ENCODE results near the gene SMG7. TPM values are rescaled to one million over a fixed set of nuclear protein-coding genes. Genes with fewer than 3 reads are reported as not detected.

SMG7 gene
- total RNA-seq, 1 experiment from 2014 or later, result 65.2 TPM

DNA sequence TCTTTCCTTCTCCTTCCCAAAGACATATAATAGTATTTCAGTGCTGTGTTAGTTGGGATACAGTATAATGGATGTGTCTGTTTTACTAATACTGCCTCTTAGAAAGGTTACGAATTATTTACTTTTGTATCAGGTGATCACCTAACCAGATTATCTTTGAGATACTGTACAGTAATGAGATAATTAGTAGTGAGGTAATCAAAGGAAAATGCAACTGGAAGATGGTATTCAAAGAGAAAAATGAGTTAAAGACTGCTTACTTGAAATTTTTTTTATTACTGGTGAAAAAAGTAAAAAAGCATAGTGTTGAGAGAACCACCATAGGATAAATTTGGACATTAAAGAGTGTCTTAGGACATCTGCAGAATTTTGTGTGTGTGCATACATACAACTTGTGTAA lies 10.9 kb downstream of the SMG7 start:
- intact Hi-C loops (cut with micrococcal nuclease; ENCODE audit: unreplicated experiment), result no loop called here
- TF ChIP-seq TCF7L2 (IDR thresholded peaks at IDR 0.05; ENCODE audit: low read depth, low read length), result no peak
- no peak for TF ChIP-seq SIN3A (IDR thresholded peaks at IDR 0.05; ENCODE audit: borderline replicate concordance, insufficient read depth, low read depth, low read length)
- TF ChIP-seq, protein P1, sequence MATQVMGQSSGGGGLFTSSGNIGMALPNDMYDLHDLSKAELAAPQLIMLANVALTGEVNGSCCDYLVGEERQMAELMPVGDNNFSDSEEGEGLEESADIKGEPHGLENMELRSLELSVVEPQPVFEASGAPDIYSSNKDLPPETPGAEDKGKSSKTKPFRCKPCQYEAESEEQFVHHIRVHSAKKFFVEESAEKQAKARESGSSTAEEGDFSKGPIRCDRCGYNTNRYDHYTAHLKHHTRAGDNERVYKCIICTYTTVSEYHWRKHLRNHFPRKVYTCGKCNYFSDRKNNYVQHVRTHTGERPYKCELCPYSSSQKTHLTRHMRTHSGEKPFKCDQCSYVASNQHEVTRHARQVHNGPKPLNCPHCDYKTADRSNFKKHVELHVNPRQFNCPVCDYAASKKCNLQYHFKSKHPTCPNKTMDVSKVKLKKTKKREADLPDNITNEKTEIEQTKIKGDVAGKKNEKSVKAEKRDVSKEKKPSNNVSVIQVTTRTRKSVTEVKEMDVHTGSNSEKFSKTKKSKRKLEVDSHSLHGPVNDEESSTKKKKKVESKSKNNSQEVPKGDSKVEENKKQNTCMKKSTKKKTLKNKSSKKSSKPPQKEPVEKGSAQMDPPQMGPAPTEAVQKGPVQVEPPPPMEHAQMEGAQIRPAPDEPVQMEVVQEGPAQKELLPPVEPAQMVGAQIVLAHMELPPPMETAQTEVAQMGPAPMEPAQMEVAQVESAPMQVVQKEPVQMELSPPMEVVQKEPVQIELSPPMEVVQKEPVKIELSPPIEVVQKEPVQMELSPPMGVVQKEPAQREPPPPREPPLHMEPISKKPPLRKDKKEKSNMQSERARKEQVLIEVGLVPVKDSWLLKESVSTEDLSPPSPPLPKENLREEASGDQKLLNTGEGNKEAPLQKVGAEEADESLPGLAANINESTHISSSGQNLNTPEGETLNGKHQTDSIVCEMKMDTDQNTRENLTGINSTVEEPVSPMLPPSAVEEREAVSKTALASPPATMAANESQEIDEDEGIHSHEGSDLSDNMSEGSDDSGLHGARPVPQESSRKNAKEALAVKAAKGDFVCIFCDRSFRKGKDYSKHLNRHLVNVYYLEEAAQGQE (IDR thresholded peaks at IDR 0.05; ENCODE audit: insufficient read depth in 1 of 2, low read depth in 2 of 2, low read length in 1 of 2), result no peak
- no peak for TF ChIP-seq POLR2AphosphoS5 (IDR thresholded peaks at IDR 0.05; ENCODE audit: low read depth, low read length)
- TF ChIP-seq, protein P2, sequence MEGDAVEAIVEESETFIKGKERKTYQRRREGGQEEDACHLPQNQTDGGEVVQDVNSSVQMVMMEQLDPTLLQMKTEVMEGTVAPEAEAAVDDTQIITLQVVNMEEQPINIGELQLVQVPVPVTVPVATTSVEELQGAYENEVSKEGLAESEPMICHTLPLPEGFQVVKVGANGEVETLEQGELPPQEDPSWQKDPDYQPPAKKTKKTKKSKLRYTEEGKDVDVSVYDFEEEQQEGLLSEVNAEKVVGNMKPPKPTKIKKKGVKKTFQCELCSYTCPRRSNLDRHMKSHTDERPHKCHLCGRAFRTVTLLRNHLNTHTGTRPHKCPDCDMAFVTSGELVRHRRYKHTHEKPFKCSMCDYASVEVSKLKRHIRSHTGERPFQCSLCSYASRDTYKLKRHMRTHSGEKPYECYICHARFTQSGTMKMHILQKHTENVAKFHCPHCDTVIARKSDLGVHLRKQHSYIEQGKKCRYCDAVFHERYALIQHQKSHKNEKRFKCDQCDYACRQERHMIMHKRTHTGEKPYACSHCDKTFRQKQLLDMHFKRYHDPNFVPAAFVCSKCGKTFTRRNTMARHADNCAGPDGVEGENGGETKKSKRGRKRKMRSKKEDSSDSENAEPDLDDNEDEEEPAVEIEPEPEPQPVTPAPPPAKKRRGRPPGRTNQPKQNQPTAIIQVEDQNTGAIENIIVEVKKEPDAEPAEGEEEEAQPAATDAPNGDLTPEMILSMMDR (IDR thresholded peaks at IDR 0.05), result no peak
- Histone ChIP-seq H3K27me3 (ENCODE audit: control insufficient read depth, insufficient read depth, low read length) (no peaks in the 10 kb centered on the region), H3K36me3 (ENCODE audit: control insufficient read depth, insufficient read depth, low read length) (no peaks in the 10 kb centered on the region), H3K4me3 (ENCODE audit: low read depth in 2 of 2, low read length in 2 of 2) (no peak overlapping the region), H3K27ac (ENCODE audit: low read length) (no peak overlapping the region), H3K4me1 (ENCODE audit: control insufficient read depth, insufficient read depth, low read length) (no peaks in the 10 kb centered on the region; the same call in 1 of the 2 replicates), H3K9me3 (ENCODE audit: control insufficient read depth, insufficient read depth, low read depth, low read length) (no peaks in the 10 kb centered on the region)
- CTCF ChIA-PET, result no interaction called here
- DNase-seq (ENCODE audit: low read depth, low spot score) (no peak), ATAC-seq (no peak)
- BruUV-seq (replicated peaks), result no TSS peak
- in situ Hi-C loops (cut with HindIII; ENCODE audit: low pct_unique_long_range_greater_than_20kb, low sequenced_read_pairs), result no loop called here
- POLR2A ChIA-PET, result no interaction called here

DNA sequence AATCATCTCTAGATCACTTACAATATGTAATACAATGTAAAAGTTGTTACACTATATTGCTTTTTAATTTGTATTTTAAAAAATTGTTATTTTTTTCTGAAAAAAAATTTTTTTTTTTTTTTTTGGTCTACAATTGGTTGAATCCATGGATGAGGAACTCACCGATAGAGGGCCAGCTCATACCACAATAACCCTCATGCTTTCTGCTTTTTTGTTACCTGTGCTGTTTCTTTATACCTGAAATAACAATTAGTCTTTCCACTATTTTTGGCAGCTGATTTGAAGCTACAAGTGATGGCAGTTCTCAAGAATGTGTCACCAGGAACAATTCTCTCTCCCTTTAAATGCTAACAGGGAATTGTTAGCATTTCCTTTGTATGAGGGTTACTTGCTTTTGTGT lies 12.0 kb downstream of the SMG7 start:
- TF ChIP-seq SIN3A (IDR thresholded peaks at IDR 0.05; ENCODE audit: borderline replicate concordance, insufficient read depth, low read depth, low read length) (no peak), TCF7L2 (IDR thresholded peaks at IDR 0.05; ENCODE audit: low read depth, low read length) (no peak), POLR2AphosphoS5 (IDR thresholded peaks at IDR 0.05; ENCODE audit: low read depth, low read length) (no peak)
- TF ChIP-seq, protein P1 (IDR thresholded peaks at IDR 0.05; ENCODE audit: insufficient read depth in 1 of 2, low read depth in 2 of 2, low read length in 1 of 2), result no peak
- TF ChIP-seq, protein P2 (IDR thresholded peaks at IDR 0.05), result no peak
- Histone ChIP-seq H3K27me3 (ENCODE audit: control insufficient read depth, insufficient read depth, low read length) (no peaks in the 10 kb centered on the region), H3K27ac (ENCODE audit: low read length) (no peak overlapping the region), H3K4me1 (ENCODE audit: control insufficient read depth, insufficient read depth, low read length) (no peaks in the 10 kb centered on the region), H3K4me3 (ENCODE audit: low read depth in 2 of 2, low read length in 2 of 2) (no peak overlapping the region), H3K36me3 (ENCODE audit: control insufficient read depth, insufficient read depth, low read length) (no peaks in the 10 kb centered on the region), H3K9me3 (ENCODE audit: control insufficient read depth, insufficient read depth, low read depth, low read length) (no peaks in the 10 kb centered on the region)
- ChIA-PET POLR2A (no interaction called here), CTCF (interaction anchor here (0.6 kb wide), 1 partner anchor 103 kb away, joined by 7 read pairs; no protein-coding TSS in a partner anchor)
- in situ Hi-C loops (cut with HindIII; ENCODE audit: low pct_unique_long_range_greater_than_20kb, low sequenced_read_pairs), result no loop called here
- BruUV-seq (replicated peaks), result no TSS peak
- intact Hi-C loops (cut with micrococcal nuclease; ENCODE audit: unreplicated experiment), result no loop called here
- no peak for ATAC-seq
- no peak for DNase-seq (ENCODE audit: low read depth, low spot score)
